OCI-LY1 (cell line): ENCODE measurements around the gene RPH3AL.

Experiments used
- CTCF ChIP-seq: fragments of 200-600 bp; sonication (generic), shearing (Covaris generic); IDR thresholded peaks from 2 replicates; pipeline ENCODE4 v1.5.1; 2017; ENCODE audit warnings: mild to moderate bottlenecking, antibody characterized with exemption, low read length, moderate library complexity, mixed read lengths
- EZH2 ChIP-seq: fragments of 200-600 bp; sonication (generic), shearing (Covaris generic); IDR thresholded peaks from 2 replicates; pipeline ENCODE4 v1.8.0; 2017; ENCODE audit warnings: borderline replicate concordance, mixed run types, mild to moderate bottlenecking, antibody characterized with exemption, low read length, moderate library complexity, mixed read lengths

- TF ChIP-seq CTCF (no peak), EZH2 (no peak)
These were observed 165.5 kb downstream of the RPH3AL start for GRCh38 chr17:187130-187529.
